ENCODE data around the gene PPP2R5A. TPM values are rescaled to one million over a fixed set of nuclear protein-coding genes. Genes with fewer than 3 reads are reported as not detected.

The PPP2R5A gene
- total and polyA plus RNA-seq, 2 of the 8 experiments (the other 6 are each of a cell fraction or from before 2014, with no cell fraction given) = 14.6 to 36.3 TPM

DNA sequence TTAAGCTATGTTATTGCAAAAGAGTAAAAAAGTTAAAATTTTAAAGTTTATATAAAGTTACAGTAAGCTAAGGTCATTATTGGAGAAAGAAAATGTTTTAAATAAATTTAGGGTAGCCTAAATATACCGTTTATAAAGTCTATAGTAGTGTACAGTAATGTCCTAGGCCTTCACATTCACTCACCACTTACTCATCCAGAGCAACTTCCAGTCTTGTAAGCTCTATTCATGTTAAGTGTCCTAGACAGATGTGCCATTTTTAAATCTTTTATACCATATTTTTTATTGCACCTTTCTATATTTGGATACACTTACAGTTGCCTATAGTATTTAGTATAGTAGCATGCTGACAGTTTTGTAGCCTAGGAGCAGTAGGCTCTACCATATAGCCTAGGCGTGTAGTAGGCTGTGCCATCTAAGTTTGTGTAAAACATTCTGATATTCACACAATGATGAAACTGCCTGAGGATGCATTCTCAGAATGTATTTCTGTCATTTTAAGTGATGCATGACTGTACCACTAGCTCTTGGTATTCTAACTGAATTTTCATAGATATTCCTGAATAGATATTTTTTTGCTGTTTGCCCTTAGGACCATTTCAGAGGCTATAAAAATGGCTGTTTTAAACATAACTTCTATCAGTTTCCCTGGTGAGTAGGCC lies 26.8 kb downstream of the PPP2R5A start:
- peaks cover 0 to 72% of the 10 kb centered on the region in 2 experiments; a peak in 2 of 4 replicates for H3K79me2 ChIP-seq (ENCODE audit: control insufficient read depth in 1 of 2, insufficient read depth in 2 of 2, low read length in 2 of 2)
- DNase-seq (ENCODE audit: low read depth in 1 of 2, low spot score in 2 of 2) = no peak
- CTCF ChIA-PET (ENCODE audit: partially characterized antibody) = interaction anchor here (0.6 to 4.5 kb wide), 13 partner anchors 14 to 589 kb away, joined by 3 to 27 read pairs (median 4); no protein-coding TSS in a partner anchor

More for the DNA sequence above, 26.8 kb downstream of the PPP2R5A start:
- no peak overlapping the region for H2BK12ac ChIP-seq (ENCODE audit: low read depth, low read length)
- H2BK120ac ChIP-seq (replicated peaks; ENCODE audit: low read depth, low read length) = no peak overlapping the region
- H2AK5ac ChIP-seq (ENCODE audit: low read depth, low read length) = no peak overlapping the region
- H3K9me3 ChIP-seq (ENCODE audit: insufficient read depth in 2 of 2, low read depth in 1 of 2, low read length in 1 of 2) = no peaks in the 10 kb centered on the region
- no peak overlapping the region for H3K14ac ChIP-seq (ENCODE audit: insufficient read length)
- POLR2A ChIA-PET (ENCODE audit: partially characterized antibody) = interaction anchor here (1.3 to 3.9 kb wide), 2 partner anchors 25 to 56 kb away, joined by 3 to 17 read pairs; partner anchors contain the start of gene PPP2R5A
- no peak overlapping the region for H3K9ac ChIP-seq (replicated peaks in 1 of 4; ENCODE audit: extremely low read depth in 1 of 4, low read depth in 3 of 4, low read length in 3 of 4)
- no peak overlapping the region for H3K4me3 ChIP-seq (ENCODE audit: extremely low read depth in 1 of 4, insufficient read depth in 2 of 4, low read depth in 3 of 4, low read length in 4 of 4)
- H3K56ac ChIP-seq (replicated peaks; ENCODE audit: insufficient read length, low read depth, low read length) = no peak overlapping the region
- peaks cover 0 to 1% of the 10 kb centered on the region in 2 experiments for H4K20me1 ChIP-seq (replicated peaks in 1 of 2; ENCODE audit: control insufficient read depth in 1 of 2, insufficient read depth in 2 of 2, low read length in 2 of 2)
- H3K27me3 ChIP-seq (replicated peaks in 1 of 4; ENCODE audit: control insufficient read depth in 3 of 4, extremely low read depth in 1 of 4, insufficient read depth in 3 of 4, low read length in 3 of 4) = no peaks in the 10 kb centered on the region
- H2BK5ac ChIP-seq (ENCODE audit: low read depth, low read length) = no peak overlapping the region
- no peaks in the 10 kb centered on the region for H3K23me2 ChIP-seq (ENCODE audit: low read depth, low read length)
- H3K18ac ChIP-seq (ENCODE audit: extremely low read depth, low read length) = no peak overlapping the region
- H3K4ac ChIP-seq (replicated peaks; ENCODE audit: insufficient read length, low read depth, low read length) = no peak overlapping the region
- H2BK20ac ChIP-seq (ENCODE audit: low read length) = no peak overlapping the region
- peaks cover 2 to 14% (median 5%) of the 10 kb centered on the region in 4 experiments; a peak in 3 of 7 replicates for H3K4me1 ChIP-seq (replicated peaks in 1 of 4; ENCODE audit: control insufficient read depth in 3 of 4, insufficient read depth in 4 of 4, low read length in 3 of 4)
- H3K79me1 ChIP-seq (ENCODE audit: low read depth, low read length) = no peaks in the 10 kb centered on the region
- FAIRE-seq = no peak
- TF ChIP-seq TBP (IDR thresholded peaks at IDR 0.05; ENCODE audit: low read depth, low read length) (no peak), EZH2 (IDR thresholded peaks at IDR 0.05; ENCODE audit: low read depth, low read length, severe bottlenecking) (no peak)
- no peak overlapping the region for H2AFZ ChIP-seq (ENCODE audit: low read length)
- no peak overlapping the region for H3K4me2 ChIP-seq (ENCODE audit: insufficient read depth in 1 of 2, low read depth in 2 of 2, low read length in 2 of 2)
- H2BK15ac ChIP-seq (ENCODE audit: low read length) = no peak overlapping the region
- H3K23ac ChIP-seq (ENCODE audit: insufficient read length) = no peak overlapping the region
- H3K36me3 ChIP-seq (ENCODE audit: control insufficient read depth in 2 of 4, insufficient read depth in 4 of 4, low read length in 3 of 4) = no peaks in the 10 kb centered on the region
- no peak overlapping the region for H4K5ac ChIP-seq (ENCODE audit: insufficient read length, low read depth, low read length)
- 96% methylated on average over 2 of the region's 2 CpGs; no CpG with 5 or more reads in 1 of the 2 experiments for WGBS, 2 experiments (ENCODE audit: extremely low coverage in 1 of 2, insufficient coverage in 1 of 2, insufficient read length in 1 of 2, insufficient replicate concordance in 2 of 2, low coverage in 1 of 2, low lambda C conversion rate in 2 of 2, missing lambda C conversion rate in 1 of 2)
- H4K8ac ChIP-seq (ENCODE audit: extremely low read depth, insufficient read depth, low read length) = no peak overlapping the region
- H4K91ac ChIP-seq (replicated peaks; ENCODE audit: insufficient read length, low read length) = no peak overlapping the region
- no peak overlapping the region for H3K27ac ChIP-seq (ENCODE audit: low read depth, low read length)
